HFFc6 (cell line): Measurements from ENCODE around the gene ENC1. TPM values are rescaled to one million over a fixed set of nuclear protein-coding genes. Genes with fewer than 3 reads are reported as not detected.

Source experiments
- DNase-seq: peaks from one replicate; pipeline ENCODE4 v3.0.0-alpha.2; 2018
- H3K27ac Mint-ChIP-seq: 2 replicates; pipeline ENCODE4 v1.8.0; 2020; ENCODE audit warnings: mild to moderate bottlenecking, mixed read lengths
- H3K27me3 Mint-ChIP-seq: 2 replicates; pipeline ENCODE4 v1.8.0; 2021; ENCODE audit warnings: mild to moderate bottlenecking, moderate library complexity, mixed read lengths; ENCODE audit not compliant: insufficient read depth
- H3K36me3 Mint-ChIP-seq: 2 replicates; pipeline ENCODE4 v1.8.0; 2021; ENCODE audit warnings: low read depth, mixed read lengths
- H3K4me1 Mint-ChIP-seq: 2 replicates; pipeline ENCODE4 v1.8.0; 2020; ENCODE audit warnings: low read depth, mixed read lengths
- H3K4me3 Mint-ChIP-seq: 2 replicates; pipeline ENCODE4 v1.8.0; 2020; ENCODE audit warnings: mild to moderate bottlenecking, moderate library complexity, mixed read lengths
- H3K9me3 Mint-ChIP-seq: 2 replicates; pipeline ENCODE4 v1.8.0; 2020; ENCODE audit warnings: mild to moderate bottlenecking, mixed read lengths
- CTCF ChIP-seq: fragments of 200-600 bp; sonication (generic); IDR thresholded peaks from 2 replicates; pipeline ENCODE4 v1.5.0; 2021; ENCODE audit warnings: antibody characterized with exemption, mild to moderate bottlenecking
- total RNA-seq, 6 experiments: library from RNA; stranded (reverse); fragmentation: NEBNext Ultra II Directional; extraction: Animal tissue kit (Norgen Biotek cat#: 25700); gene quantifications; 2 replicates in 1 of 6; 3 replicates in 5 of 6; pipeline ENCODE4 v1.2.3, GENCODE V29; 2021

The ENC1 gene
- total RNA-seq, 6 experiments from 2014 or later, result 22.6 to 56.4 (median 25.4) TPM

GRCh38 chr5:74669821-74670220 is 29.3 kb upstream of the ENC1 start:
- no peak for TF ChIP-seq CTCF
- Mint-ChIP-seq H3K27ac (no peak overlapping the region), H3K36me3 (no peaks in the 10 kb centered on the region)

GRCh38 chr5:74667396-74667795 is 26.9 kb upstream of the ENC1 start:
- Mint-ChIP-seq H3K27me3 (peaks cover 11% of the 10 kb centered on the region), H3K36me3 (no peaks in the 10 kb centered on the region), H3K4me1 (peaks cover 6% of the 10 kb centered on the region; the same call in 1 of the 2 replicates), H3K4me3 (no peak overlapping the region), H3K27ac (no peak overlapping the region), H3K9me3 (no peaks in the 10 kb centered on the region)
- DNase-seq, result peak; percentile 28
- TF ChIP-seq CTCF, result no peak

More at GRCh38 chr5:74669821-74670220, 29.3 kb upstream of the ENC1 start:
- peaks cover 18% of the 10 kb centered on the region for H3K4me1 Mint-ChIP-seq
- no peak for DNase-seq
- H3K27me3 Mint-ChIP-seq, result peaks cover 11% of the 10 kb centered on the region
- no peak overlapping the region for H3K4me3 Mint-ChIP-seq
- H3K9me3 Mint-ChIP-seq, result no peaks in the 10 kb centered on the region

GRCh38 chr5:74665816-74666215 is 25.3 kb upstream of the ENC1 start:
- no peaks in the 10 kb centered on the region for H3K9me3 Mint-ChIP-seq
- H3K4me3 Mint-ChIP-seq, result no peak overlapping the region
- DNase-seq, result no peak
- H3K27ac Mint-ChIP-seq, result no peak overlapping the region
- H3K36me3 Mint-ChIP-seq, result no peaks in the 10 kb centered on the region
- peaks cover 10% of the 10 kb centered on the region for H3K27me3 Mint-ChIP-seq
- TF ChIP-seq CTCF, result no peak
- peaks cover 9% of the 10 kb centered on the region for H3K4me1 Mint-ChIP-seq

- H3K27me3 Mint-ChIP-seq, result peaks cover 9% of the 10 kb centered on the region
- peaks cover 14% of the 10 kb centered on the region for H3K4me1 Mint-ChIP-seq
- DNase-seq, result no peak
Measured at GRCh38 chr5:74665273-74665672, 24.7 kb upstream of the ENC1 start.

GRCh38 chr5:74664551-74664950 is 24.0 kb upstream of the ENC1 start:
- Mint-ChIP-seq H3K36me3 (no peaks in the 10 kb centered on the region), H3K27me3 (peaks cover 5% of the 10 kb centered on the region), H3K27ac (no peak overlapping the region), H3K4me1 (peaks cover 21% of the 10 kb centered on the region), H3K4me3 (no peak overlapping the region), H3K9me3 (no peaks in the 10 kb centered on the region)
- TF ChIP-seq CTCF, result no peak
- no peak for DNase-seq

More at GRCh38 chr5:74665273-74665672, 24.7 kb upstream of the ENC1 start:
- Mint-ChIP-seq H3K27ac (no peak overlapping the region), H3K36me3 (no peaks in the 10 kb centered on the region), H3K4me3 (no peak overlapping the region), H3K9me3 (no peaks in the 10 kb centered on the region)
- no peak for TF ChIP-seq CTCF

- TF ChIP-seq CTCF, result no peak
- no peak for DNase-seq
- H3K4me1 Mint-ChIP-seq, result peaks cover 16% of the 10 kb centered on the region
- H3K9me3 Mint-ChIP-seq, result no peaks in the 10 kb centered on the region
- no peak overlapping the region for H3K27ac Mint-ChIP-seq
- no peak overlapping the region for H3K4me3 Mint-ChIP-seq
- H3K36me3 Mint-ChIP-seq, result no peaks in the 10 kb centered on the region
- peaks cover 11% of the 10 kb centered on the region for H3K27me3 Mint-ChIP-seq
Measured at GRCh38 chr5:74660873-74661272, 20.3 kb upstream of the ENC1 start.
